GM12891 (cell line): Measurements from ENCODE around the gene ITGB6.

Source experiments
- PAX5 ChIP-seq: IDR thresholded peaks from 2 replicates; pipeline ENCODE4 v1.6.1; 2011; ENCODE audit warnings: low read length, moderate library complexity, mild to moderate bottlenecking; ENCODE audit not compliant: insufficient read depth, severe bottlenecking
- POLR2A ChIP-seq: IDR thresholded peaks from 2 replicates; pipeline ENCODE4 v1.6.1; 2011; ENCODE audit warnings: low read depth, low read length, control low read depth
- POLR2AphosphoS5 ChIP-seq: IDR thresholded peaks from 2 replicates; pipeline ENCODE4 v1.6.1; 2011; ENCODE audit warnings: low read depth, low read length, control low read depth
- TAF1 ChIP-seq: IDR thresholded peaks from 2 replicates; pipeline ENCODE4 v1.6.1; 2011; ENCODE audit warnings: low read depth, low read length, control low read depth

DNA sequence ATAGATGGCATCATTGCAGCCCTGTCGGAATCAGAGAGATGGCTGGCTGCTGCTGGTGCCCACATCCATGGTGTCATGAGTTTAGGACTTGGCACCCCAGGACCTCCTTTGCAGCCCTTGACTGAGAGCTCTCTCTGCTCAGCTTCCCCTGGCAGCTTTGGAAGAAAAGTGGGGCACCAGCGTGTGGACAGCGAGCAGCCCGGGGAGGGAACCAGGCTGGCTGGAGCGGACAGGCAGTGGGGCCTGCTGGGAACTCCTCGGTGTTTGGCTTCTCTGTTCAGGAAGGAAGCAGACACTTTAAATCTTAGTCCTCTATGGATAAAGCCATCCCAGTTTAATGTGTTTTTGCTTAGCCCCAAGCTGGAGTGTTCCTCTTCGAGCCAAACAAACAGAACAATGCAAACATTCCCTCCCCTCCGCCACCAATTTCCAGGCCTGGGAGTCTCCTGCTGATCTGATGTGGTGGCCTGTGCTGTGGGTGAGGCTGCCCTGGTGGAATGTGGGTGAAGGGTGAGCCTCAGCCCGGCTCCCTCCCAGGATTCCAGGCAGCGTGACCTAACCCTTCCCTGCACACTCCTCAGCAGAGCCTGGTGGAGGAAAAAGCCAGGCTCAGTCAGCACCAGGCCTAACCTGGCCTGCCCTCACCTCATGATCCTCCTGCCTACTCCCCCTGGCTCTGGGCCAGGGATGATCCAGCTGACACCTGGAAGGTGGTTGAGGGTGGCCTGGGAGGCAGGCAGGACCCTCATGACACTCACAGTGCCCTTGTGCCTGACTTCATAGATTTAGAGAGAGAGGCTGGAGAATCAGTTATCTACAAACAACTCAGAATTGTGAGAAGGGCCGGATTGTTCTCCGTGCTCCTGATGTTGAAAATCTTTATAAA, 21.6 kb upstream of the ITGB6 start:
- TF ChIP-seq POLR2AphosphoS5, result no peak
- TF ChIP-seq POLR2A, result no peak
- TF ChIP-seq PAX5, result no peak
- no peak for TF ChIP-seq TAF1
